Measurements from ENCODE around the gene PRRX2. TPM values are rescaled to one million over a fixed set of nuclear protein-coding genes. Genes with fewer than 3 reads are reported as not detected.

Gene PRRX2
- total and polyA plus RNA-seq, 9 of the 15 experiments (the other 6 are each of a cell fraction or from before 2014, with no cell fraction given) = 0.21 TPM; not detected in 8

- TF ChIP-seq MXD1 (CRISPR knock-in tag; IDR thresholded peaks at IDR 0.05; ENCODE audit: borderline replicate concordance, poor library complexity, severe bottlenecking) = no peak
- 0 out of 2 replicates have a peak, but pooled peaks have one; percentile 31 for TF ChIP-seq ARID4B (CRISPR knock-in tag; IDR thresholded peaks at IDR 0.05)
- no peak for TF ChIP-seq RBM34 (IDR thresholded peaks at IDR 0.05; ENCODE audit: borderline replicate concordance, insufficient read depth, low read length)
- no peak for TF ChIP-seq E2F5 (CRISPR knock-in tag; IDR thresholded peaks at IDR 0.05)
- TF ChIP-seq SMAD1 (IDR thresholded peaks at IDR 0.05; ENCODE audit: low read depth, low read length, partially characterized antibody) = no peak
Measured at GRCh38 chr9:129681924-129682323, 16.5 kb downstream of the PRRX2 start (continued).

Data from K562 (cell line).